Right atrium auricular region (tissue), 2 donors: ENCODE results near the gene ARL8B. TPM values are rescaled to one million over a fixed set of nuclear protein-coding genes. Genes with fewer than 3 reads are reported as not detected.

Experiments used
- DNase-seq: peaks from one replicate; pipeline ENCODE4 v3.0.0-alpha.2; 2019; ENCODE audit warnings: low spot score
- H3K27ac ChIP-seq, 2 donors: fragments of 200-600 bp; sonication (generic); 1 replicate in 1 of 2; 2 replicates in 1 of 2; pipeline ENCODE4 v1.5.1; 2016 to 2019
- H3K27me3 ChIP-seq, 2 donors: fragments of 200-600 bp; sonication (generic); one replicate each; pipeline versions ENCODE4 v1.5.1 to v1.6.0; 2017 to 2019
- H3K36me3 ChIP-seq: fragments of 200-600 bp; sonication (generic); one replicate; pipeline ENCODE4 v1.5.1; 2016
- H3K4me1 ChIP-seq, 2 donors: fragments of 200-600 bp; sonication (generic); one replicate each; pipeline versions ENCODE4 v1.5.1 to v1.6.0; 2017 to 2019
- H3K4me3 ChIP-seq, 2 donors: fragments of 200-600 bp; sonication (generic); 1 replicate in 1 of 2; 2 replicates in 1 of 2; pipeline ENCODE4 v1.5.1; 2017 to 2019; ENCODE audit warnings: mild to moderate bottlenecking in 1 of 2, moderate library complexity in 1 of 2
- H3K9me3 ChIP-seq, 2 donors: fragments of 200-600 bp; sonication (generic); one replicate each; pipeline ENCODE4 v1.5.1; 2019
- CTCF ChIP-seq, 2 donors: fragments of 200-600 bp; sonication (generic); IDR thresholded peaks; one replicate each; pipeline ENCODE4 v1.5.1; 2019; ENCODE audit warnings: antibody characterized with exemption in 2 of 2
- total RNA-seq, 2 donors: library from RNA; depleted of rRNA; stranded (reverse); fragments of >200 nt; gene quantifications; one replicate each; pipeline ENCODE4 v1.1.0, GENCODE V29; 2016

ARL8B gene
- total RNA-seq, 2 donors from 2014 or later = 33.9 to 35.6 TPM

GRCh38 chr3:5187156-5187919, 65.2 kb downstream of the ARL8B start, which contains the start of gene EDEM1:
Gene EDEM1, plus strand, starts transcription at chr3:5187707. Its CDS starts 99 bp downstream, at chr3:5187806.
- TF ChIP-seq CTCF (IDR thresholded peaks at IDR 0.05) = no peak
- peaks cover under 1% of the 10 kb centered on the region for H3K36me3 ChIP-seq
- H3K4me3 ChIP-seq = peak within 1 kb of the TSS; percentile 95 to 100
- H3K27me3 ChIP-seq = no peaks in the 10 kb centered on the region
- peak within 1 kb of the TSS; percentile 95 to 97 for H3K27ac ChIP-seq
- H3K9me3 ChIP-seq = no peaks in the 10 kb centered on the region
- DNase-seq = peak; percentile 95
- H3K4me1 ChIP-seq = peaks cover 0 to 39% of the 10 kb centered on the region in 2 donors

GRCh38 chr3:5187920-5188418, 65.9 kb downstream of the ARL8B start:
- peak overlapping the region; percentile 95 to 100 for H3K4me3 ChIP-seq
- H3K9me3 ChIP-seq = no peaks in the 10 kb centered on the region
- H3K36me3 ChIP-seq = no peaks in the 10 kb centered on the region
- no peak for TF ChIP-seq CTCF (IDR thresholded peaks at IDR 0.05)
- no peak for DNase-seq
- H3K27me3 ChIP-seq = no peaks in the 10 kb centered on the region
- peaks cover 0 to 39% of the 10 kb centered on the region in 2 donors for H3K4me1 ChIP-seq
- peak overlapping the region; percentile 95 to 97 for H3K27ac ChIP-seq

- H3K4me3 ChIP-seq = peak overlapping the region; percentile 95 to 100
- peaks cover 0 to 37% of the 10 kb centered on the region in 2 donors for H3K4me1 ChIP-seq
- H3K9me3 ChIP-seq = no peaks in the 10 kb centered on the region
- TF ChIP-seq CTCF (IDR thresholded peaks at IDR 0.05) = no peak
- H3K36me3 ChIP-seq = peaks cover 2% of the 10 kb centered on the region
- DNase-seq = no peak
- peak overlapping the region; percentile 95 to 97 for H3K27ac ChIP-seq
- no peaks in the 10 kb centered on the region for H3K27me3 ChIP-seq
Measured at GRCh38 chr3:5188419-5189221, 66.5 kb downstream of the ARL8B start.

GRCh38 chr3:5190147-5190791, 68.2 kb downstream of the ARL8B start:
- no peak for TF ChIP-seq CTCF (IDR thresholded peaks at IDR 0.05)
- Histone ChIP-seq H3K27me3 (no peaks in the 10 kb centered on the region), H3K4me3 (no peak overlapping the region), H3K27ac (no peak overlapping the region), H3K9me3 (no peaks in the 10 kb centered on the region), H3K36me3 (peaks cover 9% of the 10 kb centered on the region), H3K4me1 (peaks cover 0 to 41% of the 10 kb centered on the region in 2 donors)
- DNase-seq = no peak

GRCh38 chr3:5191555-5192304, 69.6 kb downstream of the ARL8B start:
- no peak overlapping the region for H3K4me3 ChIP-seq

More at GRCh38 chr3:5191555-5192304, 69.6 kb downstream of the ARL8B start:
- no peak overlapping the region for H3K27ac ChIP-seq
- peaks cover 9% of the 10 kb centered on the region for H3K36me3 ChIP-seq
- no peak for TF ChIP-seq CTCF (IDR thresholded peaks at IDR 0.05)
- H3K4me1 ChIP-seq = peaks cover 0 to 33% of the 10 kb centered on the region in 2 donors
- no peak for DNase-seq
- no peaks in the 10 kb centered on the region for H3K9me3 ChIP-seq
- H3K27me3 ChIP-seq = no peaks in the 10 kb centered on the region
